Ishikawa (cell line): Measurements from ENCODE around the gene MAPKBP1.

Experiments
- CEBPB ChIP-seq: IDR thresholded peaks from 2 replicates; pipeline ENCODE4 v1.6.1; 2012
- CREB1 ChIP-seq: IDR thresholded peaks from 2 replicates; pipeline ENCODE4 v1.6.1; 2012; ENCODE audit warnings: low read depth
- EGR1 ChIP-seq: IDR thresholded peaks from 2 replicates; pipeline ENCODE4 v1.6.1; 2012
- EP300 ChIP-seq: IDR thresholded peaks from 2 replicates; pipeline ENCODE4 v1.6.1; 2012; ENCODE audit warnings: borderline replicate concordance
- FOXM1 ChIP-seq: IDR thresholded peaks from 2 replicates; pipeline ENCODE4 v1.6.1; 2012; ENCODE audit warnings: low read depth, borderline replicate concordance
- NFIC ChIP-seq: IDR thresholded peaks from 2 replicates; pipeline ENCODE4 v1.6.1; 2012
- RAD21 ChIP-seq: IDR thresholded peaks from 2 replicates; pipeline ENCODE4 v1.6.1; 2012; ENCODE audit warnings: low read depth
- REST ChIP-seq: IDR thresholded peaks from 2 replicates; pipeline ENCODE4 v1.6.1; 2012; ENCODE audit warnings: low read depth, mild to moderate bottlenecking
- TAF1 ChIP-seq: IDR thresholded peaks from 2 replicates; pipeline ENCODE4 v1.6.1; 2012; ENCODE audit warnings: low read depth, mild to moderate bottlenecking
- TCF12 ChIP-seq: IDR thresholded peaks from 2 replicates; pipeline ENCODE4 v1.6.1; 2012; ENCODE audit warnings: low read depth
- TEAD4 ChIP-seq: IDR thresholded peaks from 2 replicates; pipeline ENCODE4 v1.6.1; 2012
- USF1 ChIP-seq: IDR thresholded peaks from 2 replicates; pipeline ENCODE4 v1.6.1; 2012
- YY1 ChIP-seq: IDR thresholded peaks from 2 replicates; pipeline ENCODE4 v1.6.1; 2012; ENCODE audit warnings: low read depth
- ZBTB7A ChIP-seq: IDR thresholded peaks from 2 replicates; pipeline ENCODE4 v1.6.1; 2012; ENCODE audit warnings: low read depth
- TF ChIP-seq, protein P1 (sequence below): IDR thresholded peaks from 2 replicates; pipeline ENCODE4 v1.6.1; 2012

MAPKBP1 gene

DNA sequence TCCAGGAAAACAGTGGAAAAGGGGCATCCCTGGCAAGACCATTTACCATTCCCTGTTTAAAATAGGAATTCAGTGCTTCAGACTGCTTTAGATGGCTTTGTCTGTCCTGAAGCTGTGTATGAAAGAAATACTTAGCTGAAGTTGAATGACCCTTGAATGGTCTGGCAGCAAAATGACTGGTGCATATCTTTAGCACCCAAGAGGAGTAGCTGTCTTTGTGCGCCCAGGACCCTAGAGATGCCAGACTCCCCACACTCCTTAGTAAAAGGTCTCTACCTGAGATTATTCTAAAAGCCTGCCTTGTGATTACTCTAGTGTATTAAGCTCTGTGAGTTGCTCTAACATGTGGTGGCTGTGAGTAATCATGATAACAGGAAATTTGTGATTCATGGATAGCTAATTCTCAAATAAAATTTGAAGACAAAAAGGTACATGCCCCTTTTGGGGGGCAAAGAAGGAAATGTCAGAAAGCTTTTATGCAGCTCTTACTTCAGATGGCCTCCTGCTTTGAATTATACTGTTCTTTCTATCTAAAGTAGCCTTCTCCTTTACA lies 3.2 kb downstream of the MAPKBP1 start:
- TF ChIP-seq REST (no peak), EP300 (no peak), TCF12 (no peak), CEBPB (no peak), TAF1 (no peak), YY1 (no peak), FOXM1 (no peak)

DNA sequence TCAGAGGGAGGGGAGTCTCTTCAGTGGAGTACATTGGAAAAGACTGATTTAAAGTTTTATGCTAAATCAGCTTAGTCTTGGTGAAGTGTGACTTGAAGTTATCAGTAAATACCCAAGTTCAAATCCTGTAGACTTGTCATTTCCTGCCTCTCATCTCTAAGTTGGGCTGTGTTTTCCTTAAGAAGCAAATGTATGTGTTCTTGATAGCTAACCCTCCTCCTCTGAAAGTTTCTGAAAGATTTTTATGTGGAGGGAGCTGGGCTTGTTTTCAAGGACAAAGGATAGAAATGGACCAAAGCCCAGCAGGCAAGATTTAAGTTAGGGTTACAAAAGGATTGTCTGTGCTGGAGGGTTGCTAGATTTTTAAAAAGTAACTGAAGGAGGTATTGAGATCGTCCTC lies 4.2 kb downstream of the MAPKBP1 start:
- TF ChIP-seq FOXM1 = no peak
- no peak for TF ChIP-seq ZBTB7A
- TF ChIP-seq, protein P1, sequence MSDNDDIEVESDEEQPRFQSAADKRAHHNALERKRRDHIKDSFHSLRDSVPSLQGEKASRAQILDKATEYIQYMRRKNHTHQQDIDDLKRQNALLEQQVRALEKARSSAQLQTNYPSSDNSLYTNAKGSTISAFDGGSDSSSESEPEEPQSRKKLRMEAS = no peak
- TF ChIP-seq TEAD4 = no peak
- TF ChIP-seq CEBPB = no peak
- TF ChIP-seq REST = no peak
- TF ChIP-seq USF1 = no peak
- no peak for TF ChIP-seq EP300
- TF ChIP-seq NFIC = no peak
- no peak for TF ChIP-seq TCF12
- TF ChIP-seq CREB1 = no peak

GRCh38 chr15:41779662-41780157 lies 5.4 kb downstream of the MAPKBP1 start:
- TF ChIP-seq YY1 (no peak), TCF12 (no peak), REST (no peak), NFIC (no peak), EGR1 (no peak), CEBPB (no peak), EP300 (no peak), ZBTB7A (no peak), FOXM1 (no peak), TEAD4 (no peak), USF1 (no peak), RAD21 (no peak), TAF1 (no peak), CREB1 (no peak)
- TF ChIP-seq, protein P1 = no peak

DNA sequence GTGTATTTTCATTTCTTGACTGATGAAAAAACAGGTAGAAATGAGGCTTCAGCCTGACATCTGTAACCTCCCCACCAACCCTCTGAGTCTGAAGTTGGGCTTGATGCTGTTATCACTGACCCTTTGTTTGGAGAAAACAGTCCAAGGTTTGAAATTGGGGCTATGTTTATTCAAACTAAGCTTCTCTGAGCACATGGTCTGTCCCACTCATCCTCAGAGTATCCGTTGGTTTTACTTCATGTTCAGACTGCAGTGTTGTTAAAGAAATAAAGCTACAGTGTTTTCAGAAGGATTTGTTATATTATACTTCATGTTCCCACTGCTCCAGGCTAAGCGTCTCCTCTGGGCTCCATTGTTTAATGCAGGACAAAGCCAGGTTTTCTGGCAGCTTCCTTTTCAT lies 6.0 kb downstream of the MAPKBP1 start:
- no peak for TF ChIP-seq EGR1
- no peak for TF ChIP-seq TEAD4
- TF ChIP-seq ZBTB7A = no peak
- no peak for TF ChIP-seq REST
- TF ChIP-seq TAF1 = no peak
- TF ChIP-seq FOXM1 = no peak
- TF ChIP-seq, protein P1 = no peak
- TF ChIP-seq TCF12 = no peak
- no peak for TF ChIP-seq YY1
- no peak for TF ChIP-seq USF1
- TF ChIP-seq CREB1 = no peak
- no peak for TF ChIP-seq EP300
- TF ChIP-seq RAD21 = no peak
- TF ChIP-seq NFIC = no peak
- TF ChIP-seq CEBPB = no peak
